ENCODE data around the gene ALG9.

The ALG9 gene

GRCh38 chr11:111823131-111823530 lies 48.2 kb downstream of the ALG9 start:
- no peak for DNase-seq (ENCODE audit: low read depth)
- H3K4me3 ChIP-seq (ENCODE audit: low read length), result no peak overlapping the region
- no peak for TF ChIP-seq CTCF (conservative IDR thresholded peaks at IDR 0.05; ENCODE audit: low read depth, low read length)

GRCh38 chr11:111819829-111820237 lies 51.5 kb downstream of the ALG9 start:
- no peak overlapping the region for H3K4me3 ChIP-seq (ENCODE audit: low read length)
- TF ChIP-seq CTCF (conservative IDR thresholded peaks at IDR 0.05; ENCODE audit: low read depth, low read length), result no peak
- DNase-seq (ENCODE audit: low read depth), result no peak

- no peak overlapping the region for H3K4me3 ChIP-seq (ENCODE audit: low read length)
- no peak for TF ChIP-seq CTCF (conservative IDR thresholded peaks at IDR 0.05; ENCODE audit: low read depth, low read length)
- no peak for DNase-seq (ENCODE audit: low read depth)
Observed at GRCh38 chr11:111819161-111819828, 52.1 kb downstream of the ALG9 start.

- TF ChIP-seq CTCF (conservative IDR thresholded peaks at IDR 0.05; ENCODE audit: low read depth, low read length), result no peak
- H3K4me3 ChIP-seq (ENCODE audit: low read length), result no peak overlapping the region
- no peak for DNase-seq (ENCODE audit: low read depth)
Observed at GRCh38 chr11:111815489-111815888, 55.9 kb downstream of the ALG9 start.

- no peak for TF ChIP-seq CTCF (conservative IDR thresholded peaks at IDR 0.05; ENCODE audit: low read depth, low read length)
- no peak overlapping the region for H3K4me3 ChIP-seq (ENCODE audit: low read length)
- no peak for DNase-seq (ENCODE audit: low read depth)
Observed at GRCh38 chr11:111814557-111815320, 56.6 kb downstream of the ALG9 start.

- no peak overlapping the region for H3K4me3 ChIP-seq (ENCODE audit: low read length)
- DNase-seq (ENCODE audit: low read depth), result no peak
- no peak for TF ChIP-seq CTCF (conservative IDR thresholded peaks at IDR 0.05; ENCODE audit: low read depth, low read length)
Observed at GRCh38 chr11:111814106-111814505, 57.3 kb downstream of the ALG9 start.

GRCh38 chr11:111812211-111812610 lies 59.2 kb downstream of the ALG9 start:
- no peak for TF ChIP-seq CTCF (conservative IDR thresholded peaks at IDR 0.05; ENCODE audit: low read depth, low read length)
- no peak overlapping the region for H3K4me3 ChIP-seq (ENCODE audit: low read length)
- no peak for DNase-seq (ENCODE audit: low read depth)

All from retinal pigment epithelial cell (primary cell).